HepG2 (cell line): ENCODE results near the gene KCNJ14. TPM values are rescaled to one million over a fixed set of nuclear protein-coding genes. Genes with fewer than 3 reads are reported as not detected.

Experiments
- HMG20B ChIP-seq: conservative IDR thresholded peaks from 2 replicates; pipeline ENCODE4 v1.6.1; 2016; ENCODE audit warnings: missing genetic modification reagents, missing compliant biosample characterization
- MTF2 ChIP-seq: sonication (generic); formaldehyde crosslinking; IDR thresholded peaks from 2 replicates; pipeline ENCODE4 v1.5.0; 2020; ENCODE audit warnings: missing genetic modification reagents, borderline replicate concordance
- REXO4 ChIP-seq: sonication (generic); formaldehyde crosslinking; IDR thresholded peaks from 2 replicates; pipeline ENCODE4 v1.8.0; 2022; ENCODE audit warnings: missing genetic modification reagents, mild to moderate bottlenecking, borderline replicate concordance
- SCMH1 ChIP-seq: sonication (generic); formaldehyde crosslinking; IDR thresholded peaks from 2 replicates; pipeline ENCODE4 v1.9.0; 2021; ENCODE audit warnings: missing genetic modification reagents, mild to moderate bottlenecking, borderline replicate concordance
- TSC22D2 ChIP-seq: sonication (generic); formaldehyde crosslinking; IDR thresholded peaks from 2 replicates; pipeline ENCODE4 v1.5.1; 2020; ENCODE audit warnings: missing genetic modification reagents, mild to moderate bottlenecking, borderline replicate concordance
- WIZ ChIP-seq: sonication (generic); formaldehyde crosslinking; IDR thresholded peaks from 2 replicates; pipeline ENCODE4 v1.5.1; 2020; ENCODE audit warnings: mild to moderate bottlenecking, missing genetic modification reagents
- ZNF17 ChIP-seq: sonication (generic); formaldehyde crosslinking; IDR thresholded peaks from 2 replicates; pipeline ENCODE4 v1.5.0; 2020; ENCODE audit warnings: mild to moderate bottlenecking, missing genetic modification reagents
- ZNF260 ChIP-seq: sonication (generic); formaldehyde crosslinking; IDR thresholded peaks from 2 replicates; pipeline ENCODE4 v1.4.0; 2020; ENCODE audit warnings: missing genetic modification reagents, low read depth, mild to moderate bottlenecking, borderline replicate concordance
- polyA plus RNA-seq, 8 experiments: library from polyadenylated mRNA; depleted of rRNA in 3 of 8; stranded (reverse) in 7 of 8; unstranded in 1 of 8; fragments of >200 nt; fragmentation: Illumina TruSeq in 4 of 8; extraction: Trizol in 4 of 8; gene quantifications; 2 replicates each; pipeline versions ENCODE4 v1.2.1 to v1.2.3, GENCODE V29; 2011 to 2016; ENCODE audit warnings: low read depth in 4 of 8, missing spikeins in 1 of 8, mixed read lengths in 1 of 8; ENCODE audit not compliant: insufficient read depth in 1 of 8
- total RNA-seq, 5 experiments: library from RNA; depleted of rRNA; stranded (reverse); fragments of >200 nt; fragmentation: Illumina TruSeq; extraction: Trizol; gene quantifications; 2 replicates each; pipeline ENCODE4 v1.2.3, GENCODE V29; 2016; ENCODE audit warnings: low read depth in 1 of 5
- TF ChIP-seq, protein P1 (sequence below), 2 experiments: fragments of 450-650 bp in 1 of 2; sonication (generic) in 1 of 2; formaldehyde crosslinking in 1 of 2; IDR thresholded peaks; 2 replicates each; pipeline versions ENCODE4 v1.6.1 to v1.8.0; 2016 to 2022; ENCODE audit warnings: antibody characterized with exemption in 1 of 2, mild to moderate bottlenecking in 1 of 2, missing genetic modification reagents in 1 of 2
- TF ChIP-seq, protein P2 (sequence below): sonication (generic); formaldehyde crosslinking; IDR thresholded peaks from 2 replicates; pipeline ENCODE4 v1.8.0; 2022; ENCODE audit warnings: mild to moderate bottlenecking, missing genetic modification reagents
- TF ChIP-seq, protein P3 (sequence below): fragments of 450-650 bp; IDR thresholded peaks from 2 replicates; pipeline ENCODE4 v1.6.1; 2016
- TF ChIP-seq, protein P4 (sequence below): IDR thresholded peaks from 2 replicates; pipeline ENCODE4 v1.6.1; 2016; ENCODE audit warnings: mild to moderate bottlenecking
- TF ChIP-seq, protein P5 (sequence below): conservative IDR thresholded peaks from 2 replicates; pipeline ENCODE4 v1.6.1; 2018; ENCODE audit warnings: missing genetic modification reagents

The KCNJ14 gene
- total and polyA plus RNA-seq, 2 of the 13 experiments (the other 11 are each of a cell fraction or from before 2014, with no cell fraction given): 0.20 to 0.51 TPM

DNA sequence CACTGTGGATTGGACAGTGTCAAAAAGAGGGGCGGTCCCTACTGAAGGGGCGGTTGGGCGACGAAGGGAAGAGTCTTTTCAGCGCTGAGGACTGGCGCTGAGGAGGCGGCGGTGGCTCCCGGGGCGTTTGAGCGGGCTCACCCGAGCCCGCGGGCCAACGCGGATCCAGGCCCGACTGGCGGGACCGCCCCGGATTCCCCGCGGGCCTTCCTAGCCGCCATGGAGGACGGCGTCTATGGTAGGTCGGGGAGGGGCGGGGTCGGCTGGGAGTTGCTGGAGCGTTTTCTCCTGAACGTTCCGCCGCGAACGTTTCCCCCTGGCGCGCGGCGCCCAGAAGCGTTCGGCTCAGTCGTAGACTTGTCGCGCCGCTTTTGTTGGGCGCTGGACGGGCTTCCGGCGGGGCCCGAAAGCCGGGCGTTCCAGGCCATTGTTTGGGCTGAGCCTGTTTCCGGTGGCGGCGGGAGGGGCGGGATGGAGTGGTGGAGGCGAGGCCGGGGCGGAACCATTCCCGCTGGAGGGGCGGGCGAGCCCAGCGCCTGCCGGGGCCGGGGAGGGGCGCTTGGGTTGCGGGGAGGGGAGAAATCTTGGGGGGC is 14.0 kb downstream of the KCNJ14 start, which contains the start of gene CYTH2 (continued):
- TF ChIP-seq ZNF17 (no peak), REXO4 (CRISPR knock-in tag) (no peak), HMG20B (no peak), MTF2 (CRISPR knock-in tag) (no peak), WIZ (CRISPR knock-in tag) (no peak; the same call in 1 of the 2 replicates), SCMH1 (CRISPR knock-in tag) (no peak), ZNF260 (CRISPR knock-in tag) (no peak), TSC22D2 (CRISPR knock-in tag) (0 out of 2 replicates have a peak, but pooled peaks have one; percentile 37)
- TF ChIP-seq, protein P1, sequence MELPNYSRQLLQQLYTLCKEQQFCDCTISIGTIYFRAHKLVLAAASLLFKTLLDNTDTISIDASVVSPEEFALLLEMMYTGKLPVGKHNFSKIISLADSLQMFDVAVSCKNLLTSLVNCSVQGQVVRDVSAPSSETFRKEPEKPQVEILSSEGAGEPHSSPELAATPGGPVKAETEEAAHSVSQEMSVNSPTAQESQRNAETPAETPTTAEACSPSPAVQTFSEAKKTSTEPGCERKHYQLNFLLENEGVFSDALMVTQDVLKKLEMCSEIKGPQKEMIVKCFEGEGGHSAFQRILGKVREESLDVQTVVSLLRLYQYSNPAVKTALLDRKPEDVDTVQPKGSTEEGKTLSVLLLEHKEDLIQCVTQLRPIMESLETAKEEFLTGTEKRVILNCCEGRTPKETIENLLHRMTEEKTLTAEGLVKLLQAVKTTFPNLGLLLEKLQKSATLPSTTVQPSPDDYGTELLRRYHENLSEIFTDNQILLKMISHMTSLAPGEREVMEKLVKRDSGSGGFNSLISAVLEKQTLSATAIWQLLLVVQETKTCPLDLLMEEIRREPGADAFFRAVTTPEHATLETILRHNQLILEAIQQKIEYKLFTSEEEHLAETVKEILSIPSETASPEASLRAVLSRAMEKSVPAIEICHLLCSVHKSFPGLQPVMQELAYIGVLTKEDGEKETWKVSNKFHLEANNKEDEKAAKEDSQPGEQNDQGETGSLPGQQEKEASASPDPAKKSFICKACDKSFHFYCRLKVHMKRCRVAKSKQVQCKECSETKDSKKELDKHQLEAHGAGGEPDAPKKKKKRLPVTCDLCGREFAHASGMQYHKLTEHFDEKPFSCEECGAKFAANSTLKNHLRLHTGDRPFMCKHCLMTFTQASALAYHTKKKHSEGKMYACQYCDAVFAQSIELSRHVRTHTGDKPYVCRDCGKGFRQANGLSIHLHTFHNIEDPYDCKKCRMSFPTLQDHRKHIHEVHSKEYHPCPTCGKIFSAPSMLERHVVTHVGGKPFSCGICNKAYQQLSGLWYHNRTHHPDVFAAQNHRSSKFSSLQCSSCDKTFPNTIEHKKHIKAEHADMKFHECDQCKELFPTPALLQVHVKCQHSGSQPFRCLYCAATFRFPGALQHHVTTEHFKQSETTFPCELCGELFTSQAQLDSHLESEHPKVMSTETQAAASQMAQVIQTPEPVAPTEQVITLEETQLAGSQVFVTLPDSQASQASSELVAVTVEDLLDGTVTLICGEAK (IDR thresholded peaks at IDR 0.05): 0 out of 2 replicates have a peak, but pooled peaks have one; percentile 13
- TF ChIP-seq, protein P1 (CRISPR knock-in tag; IDR thresholded peaks at IDR 0.05): peak; percentile 61; the same call in 1 of the 2 replicates
- TF ChIP-seq, protein P2, sequence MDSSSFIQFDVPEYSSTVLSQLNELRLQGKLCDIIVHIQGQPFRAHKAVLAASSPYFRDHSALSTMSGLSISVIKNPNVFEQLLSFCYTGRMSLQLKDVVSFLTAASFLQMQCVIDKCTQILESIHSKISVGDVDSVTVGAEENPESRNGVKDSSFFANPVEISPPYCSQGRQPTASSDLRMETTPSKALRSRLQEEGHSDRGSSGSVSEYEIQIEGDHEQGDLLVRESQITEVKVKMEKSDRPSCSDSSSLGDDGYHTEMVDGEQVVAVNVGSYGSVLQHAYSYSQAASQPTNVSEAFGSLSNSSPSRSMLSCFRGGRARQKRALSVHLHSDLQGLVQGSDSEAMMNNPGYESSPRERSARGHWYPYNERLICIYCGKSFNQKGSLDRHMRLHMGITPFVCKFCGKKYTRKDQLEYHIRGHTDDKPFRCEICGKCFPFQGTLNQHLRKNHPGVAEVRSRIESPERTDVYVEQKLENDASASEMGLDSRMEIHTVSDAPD (CRISPR knock-in tag): no peak
- TF ChIP-seq, protein P3, sequence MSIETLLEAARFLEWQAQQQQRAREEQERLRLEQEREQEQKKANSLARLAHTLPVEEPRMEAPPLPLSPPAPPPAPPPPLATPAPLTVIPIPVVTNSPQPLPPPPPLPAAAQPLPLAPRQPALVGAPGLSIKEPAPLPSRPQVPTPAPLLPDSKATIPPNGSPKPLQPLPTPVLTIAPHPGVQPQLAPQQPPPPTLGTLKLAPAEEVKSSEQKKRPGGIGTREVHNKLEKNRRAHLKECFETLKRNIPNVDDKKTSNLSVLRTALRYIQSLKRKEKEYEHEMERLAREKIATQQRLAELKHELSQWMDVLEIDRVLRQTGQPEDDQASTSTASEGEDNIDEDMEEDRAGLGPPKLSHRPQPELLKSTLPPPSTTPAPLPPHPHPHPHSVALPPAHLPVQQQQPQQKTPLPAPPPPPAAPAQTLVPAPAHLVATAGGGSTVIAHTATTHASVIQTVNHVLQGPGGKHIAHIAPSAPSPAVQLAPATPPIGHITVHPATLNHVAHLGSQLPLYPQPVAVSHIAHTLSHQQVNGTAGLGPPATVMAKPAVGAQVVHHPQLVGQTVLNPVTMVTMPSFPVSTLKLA: no peak
- TF ChIP-seq, protein P4, sequence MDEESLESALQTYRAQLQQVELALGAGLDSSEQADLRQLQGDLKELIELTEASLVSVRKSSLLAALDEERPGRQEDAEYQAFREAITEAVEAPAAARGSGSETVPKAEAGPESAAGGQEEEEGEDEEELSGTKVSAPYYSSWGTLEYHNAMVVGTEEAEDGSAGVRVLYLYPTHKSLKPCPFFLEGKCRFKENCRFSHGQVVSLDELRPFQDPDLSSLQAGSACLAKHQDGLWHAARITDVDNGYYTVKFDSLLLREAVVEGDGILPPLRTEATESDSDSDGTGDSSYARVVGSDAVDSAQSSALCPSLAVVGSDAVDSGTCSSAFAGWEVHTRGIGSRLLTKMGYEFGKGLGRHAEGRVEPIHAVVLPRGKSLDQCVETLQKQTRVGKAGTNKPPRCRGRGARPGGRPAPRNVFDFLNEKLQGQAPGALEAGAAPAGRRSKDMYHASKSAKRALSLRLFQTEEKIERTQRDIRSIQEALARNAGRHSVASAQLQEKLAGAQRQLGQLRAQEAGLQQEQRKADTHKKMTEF: peak; percentile 84
- TF ChIP-seq, protein P5, sequence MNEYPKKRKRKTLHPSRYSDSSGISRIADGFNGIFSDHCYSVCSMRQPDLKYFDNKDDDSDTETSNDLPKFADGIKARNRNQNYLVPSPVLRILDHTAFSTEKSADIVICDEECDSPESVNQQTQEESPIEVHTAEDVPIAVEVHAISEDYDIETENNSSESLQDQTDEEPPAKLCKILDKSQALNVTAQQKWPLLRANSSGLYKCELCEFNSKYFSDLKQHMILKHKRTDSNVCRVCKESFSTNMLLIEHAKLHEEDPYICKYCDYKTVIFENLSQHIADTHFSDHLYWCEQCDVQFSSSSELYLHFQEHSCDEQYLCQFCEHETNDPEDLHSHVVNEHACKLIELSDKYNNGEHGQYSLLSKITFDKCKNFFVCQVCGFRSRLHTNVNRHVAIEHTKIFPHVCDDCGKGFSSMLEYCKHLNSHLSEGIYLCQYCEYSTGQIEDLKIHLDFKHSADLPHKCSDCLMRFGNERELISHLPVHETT (CRISPR knock-in tag): 0 out of 2 replicates have a peak, but pooled peaks have one; percentile 57
